ENCODE measurements around the gene GMIP. TPM values are rescaled to one million over a fixed set of nuclear protein-coding genes. Genes with fewer than 3 reads are reported as not detected.

The GMIP gene
- total and polyA plus RNA-seq, 2 of the 4 experiments (the other 2 are of a cell fraction): 4.1 to 11.0 TPM

- CTCF ChIA-PET: no interaction called here
- no peak overlapping the region for H2BK15ac ChIP-seq (ENCODE audit: low read depth, low read length)
- WGBS, 2 experiments (ENCODE audit: extremely low coverage in 2 of 2, insufficient read length in 1 of 2): 97% methylated on average over 6 of the region's 17 CpGs; no CpG with 5 or more reads in 1 of the 2 experiments
- no peak overlapping the region for H4K91ac ChIP-seq (ENCODE audit: insufficient read depth, low read depth, low read length)
- H3K56ac ChIP-seq (ENCODE audit: extremely low read depth, insufficient read depth, low read length): no peak overlapping the region
- H3K23ac ChIP-seq (ENCODE audit: low read depth, low read length): no peak overlapping the region
- H3K14ac ChIP-seq (replicated peaks; ENCODE audit: low read depth, low read length): no peak overlapping the region
- peaks cover 3 to 19% of the 10 kb centered on the region in 2 experiments for H3K79me1 ChIP-seq (ENCODE audit: low read depth in 1 of 2, low read length in 2 of 2)
- peaks cover 3% of the 10 kb centered on the region; the same call in 1 of the 2 replicates for H3K9me1 ChIP-seq (ENCODE audit: insufficient read depth, low read length)
- H4K5ac ChIP-seq (ENCODE audit: low read depth, low read length): no peak overlapping the region
- dilution Hi-C loops (cut with HindIII; ENCODE audit: low sequenced_read_pairs, unreplicated experiment) (no loop called here), intact Hi-C loops (cut with micrococcal nuclease) (no loop called here), in situ Hi-C loops (cut with MboI; ENCODE audit: low sequenced_read_pairs) (loop anchor here (25.0 kb wide), 1 partner anchor 258 kb away; no protein-coding TSS in a partner anchor)
- H3K4me3 ChIP-seq (ENCODE audit: insufficient read depth, low read depth, low read length): no peak overlapping the region
- no peak for DNase-seq
- H2AK9ac ChIP-seq (replicated peaks; ENCODE audit: low read depth, low read length, poor library complexity): no peak overlapping the region
- H3K9me3 ChIP-seq (ENCODE audit: control insufficient read depth, insufficient read depth, low read length): no peaks in the 10 kb centered on the region
- H2BK5ac ChIP-seq (ENCODE audit: low read depth, low read length, poor library complexity, severe bottlenecking): no peak overlapping the region
- H4K8ac ChIP-seq (ENCODE audit: low read depth in 2 of 2, low read length in 2 of 2): no peak overlapping the region
- H3K4me1 ChIP-seq (ENCODE audit: control insufficient read depth, insufficient read depth, low read length): 0 out of 2 replicates have a peak, but pooled peaks cover 2% of the 10 kb centered on the region
- H2AK5ac ChIP-seq (ENCODE audit: low read depth, low read length): no peak overlapping the region
- BruUV-seq (replicated peaks): TSS peak; percentile 71
- peaks cover 39% of the 10 kb centered on the region for H3K36me3 ChIP-seq (ENCODE audit: control insufficient read depth, insufficient read depth, low read length)
- no peaks in the 10 kb centered on the region for H3K27me3 ChIP-seq (ENCODE audit: control insufficient read depth, insufficient read depth, low read length)
- H2BK20ac ChIP-seq (ENCODE audit: low read depth, low read length): no peak overlapping the region
- no peak overlapping the region for H2BK120ac ChIP-seq (ENCODE audit: low read depth, low read length)
- H3K18ac ChIP-seq (ENCODE audit: low read depth, low read length): no peak overlapping the region
- no peak overlapping the region for H3K4ac ChIP-seq (ENCODE audit: low read depth, low read length)
- no peak overlapping the region for H2AFZ ChIP-seq (replicated peaks; ENCODE audit: low read length, poor library complexity)
- H3K9ac ChIP-seq (ENCODE audit: low read depth, low read length): no peak overlapping the region
- H3K27ac ChIP-seq (ENCODE audit: insufficient read depth, low read length): no peak overlapping the region
- H3K4me2 ChIP-seq (ENCODE audit: low read depth, low read length): no peak overlapping the region
- POLR2A ChIA-PET (ENCODE audit: unreplicated experiment): no interaction called here
- 0 out of 2 replicates have a peak, but pooled peaks cover 3% of the 10 kb centered on the region for H4K20me1 ChIP-seq (ENCODE audit: insufficient read depth, low read length)
- no peak for ATAC-seq (ENCODE audit: low read depth)
- TF ChIP-seq POLR2A (IDR thresholded peaks at IDR 0.05; ENCODE audit: low read depth, low read length) (no peak), NFE2L2 (IDR thresholded peaks at IDR 0.05; ENCODE audit: low read depth, low read length) (no peak), USF2 (IDR thresholded peaks at IDR 0.05; ENCODE audit: low read depth, low read length) (no peak), BHLHE40 (IDR thresholded peaks at IDR 0.05; ENCODE audit: low read depth, low read length) (no peak), CHD1 (IDR thresholded peaks at IDR 0.05; ENCODE audit: low read depth, low read length) (no peak), RCOR1 (IDR thresholded peaks at IDR 0.05; ENCODE audit: insufficient replicate concordance, low read length) (no peak), ELK1 (IDR thresholded peaks at IDR 0.05; ENCODE audit: borderline replicate concordance, low read depth, low read length) (no peak), FOS (IDR thresholded peaks at IDR 0.05; ENCODE audit: low read depth, low read length) (no peak), RFX5 (IDR thresholded peaks at IDR 0.05; ENCODE audit: low read depth, low read length) (no peak), MXI1 (IDR thresholded peaks at IDR 0.05; ENCODE audit: borderline replicate concordance, low read depth, low read length) (no peak), SMC3 (IDR thresholded peaks at IDR 0.05; ENCODE audit: low read depth, low read length) (no peak), CTCF (conservative IDR thresholded peaks at IDR 0.05; ENCODE audit: low read depth, low read length) (no peak), MAFK (IDR thresholded peaks at IDR 0.05; ENCODE audit: low read depth, low read length) (no peak), CEBPB (IDR thresholded peaks at IDR 0.05; ENCODE audit: low read depth, low read length) (no peak)
Observed at GRCh38 chr19:19645233-19645870, 1.9 kb upstream of the GMIP start.
